HepG2 (cell line): ENCODE measurements around the gene LRRC45. TPM values are rescaled to one million over a fixed set of nuclear protein-coding genes. Genes with fewer than 3 reads are reported as not detected.

Experiments used
- ADNP ChIP-seq: sonication (generic); formaldehyde crosslinking; IDR thresholded peaks from 2 replicates; pipeline ENCODE4 v1.4.0; 2020; ENCODE audit warnings: missing genetic modification reagents
- ATF2 ChIP-seq: sonication (generic); formaldehyde crosslinking; IDR thresholded peaks from 2 replicates; pipeline ENCODE4 v1.4.0; 2020; ENCODE audit warnings: missing genetic modification reagents
- ATF7 ChIP-seq, 2 experiments: fragments of 450-650 bp in 1 of 2; sonication (generic) in 1 of 2; formaldehyde crosslinking in 1 of 2; IDR thresholded peaks; 2 replicates each; pipeline versions ENCODE4 v1.4.0 to v1.6.1; 2016 to 2020; ENCODE audit warnings: antibody characterized with exemption in 1 of 2, mild to moderate bottlenecking in 1 of 2, missing genetic modification reagents in 1 of 2
- RBAK ChIP-seq: sonication (generic); formaldehyde crosslinking; IDR thresholded peaks from 2 replicates; pipeline ENCODE4 v1.5.1; 2020; ENCODE audit warnings: mild to moderate bottlenecking, missing genetic modification reagents
- ZBTB7B ChIP-seq: sonication (generic); formaldehyde crosslinking; IDR thresholded peaks from 2 replicates; pipeline ENCODE4 v1.4.0; 2020; ENCODE audit warnings: missing genetic modification reagents
- ZNF142 ChIP-seq: sonication (generic); formaldehyde crosslinking; IDR thresholded peaks from 2 replicates; pipeline ENCODE4 v1.4.0; 2020; ENCODE audit warnings: missing genetic modification reagents
- ZNF451 ChIP-seq: sonication (generic); formaldehyde crosslinking; IDR thresholded peaks from 2 replicates; pipeline ENCODE4 v1.5.0; 2020; ENCODE audit warnings: mild to moderate bottlenecking, missing genetic modification reagents
- ZNF510 ChIP-seq: sonication (generic); formaldehyde crosslinking; IDR thresholded peaks from 2 replicates; pipeline ENCODE4 v1.4.0; 2020; ENCODE audit warnings: low read depth, mild to moderate bottlenecking, missing genetic modification reagents
- polyA plus RNA-seq, 8 experiments: library from polyadenylated mRNA; depleted of rRNA in 3 of 8; stranded (reverse) in 7 of 8; unstranded in 1 of 8; fragments of >200 nt; fragmentation: Illumina TruSeq in 4 of 8; extraction: Trizol in 4 of 8; gene quantifications; 2 replicates each; pipeline versions ENCODE4 v1.2.1 to v1.2.3, GENCODE V29; 2011 to 2016; ENCODE audit warnings: low read depth in 4 of 8, missing spikeins in 1 of 8, mixed read lengths in 1 of 8; ENCODE audit not compliant: insufficient read depth in 1 of 8
- total RNA-seq, 5 experiments: library from RNA; depleted of rRNA; stranded (reverse); fragments of >200 nt; fragmentation: Illumina TruSeq; extraction: Trizol; gene quantifications; 2 replicates each; pipeline ENCODE4 v1.2.3, GENCODE V29; 2016; ENCODE audit warnings: low read depth in 1 of 5
- TF ChIP-seq, protein P1 (sequence below): sonication (generic); formaldehyde crosslinking; IDR thresholded peaks from 2 replicates; pipeline ENCODE4 v1.5.0; 2020; ENCODE audit warnings: missing genetic modification reagents, mild to moderate bottlenecking, borderline replicate concordance
- TF ChIP-seq, protein P2 (sequence below), 2 experiments: sonication (generic) in 1 of 2; formaldehyde crosslinking in 1 of 2; IDR thresholded peaks; 2 replicates each; pipeline versions ENCODE4 v1.4.0 to v1.6.1; 2016 to 2020; ENCODE audit warnings: borderline replicate concordance in 1 of 2, low read depth in 1 of 2, mild to moderate bottlenecking in 1 of 2, missing genetic modification reagents in 1 of 2
- TF ChIP-seq, protein P3 (sequence below): sonication (generic); formaldehyde crosslinking; IDR thresholded peaks from 2 replicates; pipeline ENCODE4 v1.5.1; 2020; ENCODE audit warnings: mild to moderate bottlenecking, moderate library complexity, missing genetic modification reagents

LRRC45 gene
- total and polyA plus RNA-seq, 2 of the 13 experiments (the other 11 are each of a cell fraction or from before 2014, with no cell fraction given): 11.6 to 48.1 TPM

- TF ChIP-seq ZNF451 (CRISPR knock-in tag) (no peak), RBAK (CRISPR knock-in tag) (no peak), ZBTB7B (CRISPR knock-in tag) (peak; percentile 98), ATF2 (CRISPR knock-in tag) (no peak), ATF7 (IDR thresholded peaks at IDR 0.05) (no peak), ATF7 (CRISPR knock-in tag; IDR thresholded peaks at IDR 0.05) (no peak), ZNF142 (CRISPR knock-in tag) (no peak), ZNF510 (CRISPR knock-in tag) (peak; percentile 6; the same call in 1 of the 2 replicates), ADNP (CRISPR knock-in tag) (no peak)
- TF ChIP-seq, protein P1, sequence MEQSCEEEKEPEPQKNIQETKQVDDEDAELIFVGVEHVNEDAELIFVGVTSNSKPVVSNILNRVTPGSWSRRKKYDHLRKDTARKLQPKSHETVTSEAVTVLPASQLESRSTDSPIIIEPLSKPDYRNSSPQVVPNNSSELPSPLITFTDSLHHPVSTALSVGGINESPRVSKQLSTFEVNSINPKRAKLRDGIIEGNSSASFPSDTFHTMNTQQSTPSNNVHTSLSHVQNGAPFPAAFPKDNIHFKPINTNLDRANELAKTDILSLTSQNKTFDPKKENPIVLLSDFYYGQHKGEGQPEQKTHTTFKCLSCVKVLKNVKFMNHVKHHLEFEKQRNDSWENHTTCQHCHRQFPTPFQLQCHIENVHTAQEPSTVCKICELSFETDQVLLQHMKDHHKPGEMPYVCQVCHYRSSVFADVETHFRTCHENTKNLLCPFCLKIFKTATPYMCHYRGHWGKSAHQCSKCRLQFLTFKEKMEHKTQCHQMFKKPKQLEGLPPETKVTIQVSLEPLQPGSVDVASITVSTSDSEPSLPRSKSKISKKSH: no peak
- TF ChIP-seq, protein P2, sequence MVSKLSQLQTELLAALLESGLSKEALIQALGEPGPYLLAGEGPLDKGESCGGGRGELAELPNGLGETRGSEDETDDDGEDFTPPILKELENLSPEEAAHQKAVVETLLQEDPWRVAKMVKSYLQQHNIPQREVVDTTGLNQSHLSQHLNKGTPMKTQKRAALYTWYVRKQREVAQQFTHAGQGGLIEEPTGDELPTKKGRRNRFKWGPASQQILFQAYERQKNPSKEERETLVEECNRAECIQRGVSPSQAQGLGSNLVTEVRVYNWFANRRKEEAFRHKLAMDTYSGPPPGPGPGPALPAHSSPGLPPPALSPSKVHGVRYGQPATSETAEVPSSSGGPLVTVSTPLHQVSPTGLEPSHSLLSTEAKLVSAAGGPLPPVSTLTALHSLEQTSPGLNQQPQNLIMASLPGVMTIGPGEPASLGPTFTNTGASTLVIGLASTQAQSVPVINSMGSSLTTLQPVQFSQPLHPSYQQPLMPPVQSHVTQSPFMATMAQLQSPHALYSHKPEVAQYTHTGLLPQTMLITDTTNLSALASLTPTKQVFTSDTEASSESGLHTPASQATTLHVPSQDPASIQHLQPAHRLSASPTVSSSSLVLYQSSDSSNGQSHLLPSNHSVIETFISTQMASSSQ (IDR thresholded peaks at IDR 0.05; ENCODE audit: low read depth): peak; percentile 70
- TF ChIP-seq, protein P2 (CRISPR knock-in tag; IDR thresholded peaks at IDR 0.05; ENCODE audit: borderline replicate concordance): no peak
- TF ChIP-seq, protein P3, sequence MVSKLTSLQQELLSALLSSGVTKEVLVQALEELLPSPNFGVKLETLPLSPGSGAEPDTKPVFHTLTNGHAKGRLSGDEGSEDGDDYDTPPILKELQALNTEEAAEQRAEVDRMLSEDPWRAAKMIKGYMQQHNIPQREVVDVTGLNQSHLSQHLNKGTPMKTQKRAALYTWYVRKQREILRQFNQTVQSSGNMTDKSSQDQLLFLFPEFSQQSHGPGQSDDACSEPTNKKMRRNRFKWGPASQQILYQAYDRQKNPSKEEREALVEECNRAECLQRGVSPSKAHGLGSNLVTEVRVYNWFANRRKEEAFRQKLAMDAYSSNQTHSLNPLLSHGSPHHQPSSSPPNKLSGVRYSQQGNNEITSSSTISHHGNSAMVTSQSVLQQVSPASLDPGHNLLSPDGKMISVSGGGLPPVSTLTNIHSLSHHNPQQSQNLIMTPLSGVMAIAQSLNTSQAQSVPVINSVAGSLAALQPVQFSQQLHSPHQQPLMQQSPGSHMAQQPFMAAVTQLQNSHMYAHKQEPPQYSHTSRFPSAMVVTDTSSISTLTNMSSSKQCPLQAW (CRISPR knock-in tag): peak; percentile 50
Observed at GRCh38 chr17:81994593-81995462, 28.3 kb upstream of the LRRC45 start (continued).
